ENCODE results near the gene STOML1. TPM values are rescaled to one million over a fixed set of nuclear protein-coding genes. Genes with fewer than 3 reads are reported as not detected.

STOML1 gene
- total RNA-seq, 4 donors from 2014 or later: 10.9 to 25.8 (median 18.2) TPM

DNA sequence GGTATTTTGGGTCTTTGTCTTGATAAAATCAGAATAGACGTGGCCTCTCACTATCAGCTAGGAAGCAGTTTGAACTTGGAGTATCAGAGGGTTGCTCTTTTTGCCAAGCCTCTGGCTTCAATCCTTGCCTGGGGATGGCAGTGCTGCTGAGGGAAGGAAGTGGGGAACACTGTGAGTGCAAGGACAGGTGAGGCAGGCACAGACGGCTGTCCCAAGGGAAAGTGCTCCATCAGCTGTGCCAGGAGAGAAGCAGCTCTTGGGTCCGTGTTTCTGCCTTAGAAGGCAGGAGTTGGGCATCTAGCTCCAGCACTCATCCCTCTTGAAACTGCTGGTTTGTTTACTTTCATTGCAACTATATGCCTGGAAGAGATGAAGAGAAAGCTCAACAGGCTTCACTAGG, 35.6 kb upstream of the STOML1 start:
- TF ChIP-seq CTCF (IDR thresholded peaks at IDR 0.05; ENCODE audit: low read depth): no peak

DNA sequence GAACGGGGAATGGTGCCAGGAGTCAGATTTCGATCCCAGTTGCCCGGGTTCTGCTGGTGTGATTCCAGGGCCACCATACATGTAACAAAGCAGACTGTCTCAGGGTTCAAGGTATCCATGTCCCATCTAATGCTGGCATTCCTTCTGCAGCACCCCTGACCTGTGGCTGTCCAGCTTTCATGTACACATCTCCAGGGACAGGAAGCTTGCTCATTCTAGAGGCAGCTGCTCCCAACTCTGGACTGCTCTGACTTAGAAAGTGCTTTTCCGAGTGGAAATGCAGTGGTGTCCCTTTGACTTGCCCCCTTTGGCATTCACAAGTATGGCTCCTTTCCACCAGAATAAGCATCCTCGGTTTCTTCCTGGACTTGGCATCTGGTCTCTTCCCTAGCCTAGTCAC, 33.3 kb upstream of the STOML1 start:
- TF ChIP-seq CTCF (IDR thresholded peaks at IDR 0.05; ENCODE audit: low read depth): no peak

GRCh38 chr15:74024687-74025086, 32.6 kb upstream of the STOML1 start:
- no peak for TF ChIP-seq CTCF (IDR thresholded peaks at IDR 0.05; ENCODE audit: low read depth)

DNA sequence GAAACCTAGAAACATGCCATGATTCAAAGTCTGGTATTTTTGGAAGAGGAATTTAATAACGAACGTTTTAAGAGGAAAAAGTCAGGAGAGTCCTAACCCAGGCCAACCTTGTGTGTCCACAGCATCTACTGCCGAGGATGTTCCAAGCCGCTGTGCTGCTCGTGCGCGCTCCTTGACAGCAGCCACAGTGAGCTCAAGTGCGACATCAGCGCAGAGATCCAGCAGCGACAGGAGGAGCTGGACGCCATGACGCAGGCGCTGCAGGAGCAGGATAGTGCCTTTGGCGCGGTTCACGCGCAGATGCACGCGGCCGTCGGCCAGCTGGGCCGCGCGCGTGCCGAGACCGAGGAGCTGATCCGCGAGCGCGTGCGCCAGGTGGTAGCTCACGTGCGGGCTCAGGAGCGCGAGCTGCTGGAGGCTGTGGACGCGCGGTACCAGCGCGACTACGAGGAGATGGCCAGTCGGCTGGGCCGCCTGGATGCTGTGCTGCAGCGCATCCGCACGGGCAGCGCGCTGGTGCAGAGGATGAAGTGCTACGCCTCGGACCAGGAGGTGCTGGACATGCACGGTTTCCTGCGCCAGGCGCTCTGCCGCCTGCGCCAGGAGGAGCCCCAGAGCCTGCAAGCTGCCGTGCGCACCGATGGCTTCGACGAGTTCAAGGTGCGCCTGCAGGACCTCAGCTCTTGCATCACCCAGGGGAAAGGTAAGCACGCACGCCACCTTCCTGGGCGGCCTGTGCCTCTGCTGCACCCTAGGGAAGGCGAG, 30.8 kb upstream of the STOML1 start:
- no peak for TF ChIP-seq CTCF (IDR thresholded peaks at IDR 0.05; ENCODE audit: low read depth)

DNA sequence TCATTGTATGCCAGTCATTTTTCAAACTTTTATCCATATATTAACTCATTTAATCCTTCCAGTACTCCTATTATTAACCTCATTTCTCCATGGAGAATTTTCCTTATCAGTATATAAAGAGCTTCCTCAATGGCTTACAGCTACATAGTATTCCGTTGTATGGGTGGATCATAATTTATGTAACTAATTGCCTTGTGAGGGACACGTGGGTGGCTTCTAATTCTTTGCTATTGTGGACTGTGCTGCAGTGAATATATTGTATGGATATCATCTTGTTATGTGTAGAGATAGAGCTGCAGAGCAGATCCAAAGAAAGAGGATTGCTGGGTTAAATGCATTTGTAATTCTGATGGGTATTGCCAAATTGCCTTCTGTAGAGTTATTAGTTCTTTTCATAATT, 27.6 kb upstream of the STOML1 start:
- no peak for TF ChIP-seq CTCF (IDR thresholded peaks at IDR 0.05; ENCODE audit: low read depth)

GRCh38 chr15:74013374-74013894, 21.3 kb upstream of the STOML1 start:
- no peak for TF ChIP-seq CTCF (IDR thresholded peaks at IDR 0.05; ENCODE audit: low read depth)

DNA sequence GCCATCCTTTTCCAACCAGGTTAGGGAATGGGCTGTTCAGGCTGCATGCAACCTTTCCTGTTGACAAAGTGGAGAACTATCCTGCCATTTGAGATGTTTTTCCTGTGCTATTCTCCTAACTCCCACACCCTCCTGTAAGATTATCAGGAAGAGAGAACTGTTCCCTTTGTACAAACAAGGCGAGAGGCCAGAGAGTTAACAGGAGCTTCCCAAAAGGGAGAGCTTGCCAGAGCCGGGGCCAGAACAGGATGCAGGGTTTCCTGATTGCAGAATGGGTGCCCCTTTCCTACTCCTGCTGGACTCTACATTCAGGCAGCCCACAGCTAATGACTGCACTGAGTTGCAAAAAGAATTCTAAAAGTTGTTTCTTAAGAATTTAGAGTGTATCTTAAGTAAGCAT, 19.5 kb upstream of the STOML1 start:
- no peak for TF ChIP-seq CTCF (IDR thresholded peaks at IDR 0.05; ENCODE audit: low read depth)

Data from subcutaneous adipose tissue (tissue), 4 donors.